ENCODE results near the gene LCLAT1. TPM values are rescaled to one million over a fixed set of nuclear protein-coding genes. Genes with fewer than 3 reads are reported as not detected.

The LCLAT1 gene
- total RNA-seq, 2 donors from 2014 or later, result 30.2 to 34.2 TPM

GRCh38 chr2:30519796-30520195 is 72.8 kb downstream of the LCLAT1 start:
- Mint-ChIP-seq H3K4me3 (no peak overlapping the region), H3K27me3 (ENCODE audit: insufficient read depth) (no peaks in the 10 kb centered on the region), H3K27ac (no peak overlapping the region), H3K36me3 (ENCODE audit: low read depth) (peaks cover 30% of the 10 kb centered on the region), H3K4me1 (peaks cover 41% of the 10 kb centered on the region), H3K9me3 (peaks cover 22% of the 10 kb centered on the region)
- DNase-seq, result no peak
- Histone ChIP-seq H3K4me3 (ENCODE audit: low read length) (peak overlapping the region; percentile 40), H3K36me3 (ENCODE audit: control insufficient read depth, insufficient read depth, low read length) (peaks cover 18% of the 10 kb centered on the region), H3K27me3 (ENCODE audit: control insufficient read depth, insufficient read depth, low read length, poor library complexity, severe bottlenecking) (no peaks in the 10 kb centered on the region), H3K9me3 (ENCODE audit: control insufficient read depth, low read length) (peaks cover 23% of the 10 kb centered on the region), H3K27ac (ENCODE audit: low read depth, low read length) (no peak overlapping the region), H3K9ac (ENCODE audit: extremely low read depth, low read length, poor library complexity, severe bottlenecking) (no peak overlapping the region), H3K4me1 (ENCODE audit: control insufficient read depth, insufficient read depth, low read length) (peaks cover 1% of the 10 kb centered on the region)
- TF ChIP-seq CTCF (conservative IDR thresholded peaks at IDR 0.05), result no peak
- 92 to 93% methylated on average over 16 of the region's 16 CpGs for WGBS, 2 experiments (ENCODE audit: insufficient coverage in 1 of 2, insufficient read length in 1 of 2)

GRCh38 chr2:30522421-30522820 is 75.4 kb downstream of the LCLAT1 start:
- Histone ChIP-seq H3K4me3 (ENCODE audit: low read length) (no peak overlapping the region), H3K9me3 (ENCODE audit: control insufficient read depth, low read length) (peaks cover 34% of the 10 kb centered on the region), H3K9ac (ENCODE audit: extremely low read depth, low read length, poor library complexity, severe bottlenecking) (no peak overlapping the region), H3K36me3 (ENCODE audit: control insufficient read depth, insufficient read depth, low read length) (peaks cover 30% of the 10 kb centered on the region), H3K4me1 (ENCODE audit: control insufficient read depth, insufficient read depth, low read length) (no peaks in the 10 kb centered on the region), H3K27me3 (ENCODE audit: control insufficient read depth, insufficient read depth, low read length, poor library complexity, severe bottlenecking) (no peaks in the 10 kb centered on the region), H3K27ac (ENCODE audit: low read depth, low read length) (no peak overlapping the region)
- Mint-ChIP-seq H3K27ac (no peak overlapping the region), H3K4me3 (no peak overlapping the region), H3K27me3 (ENCODE audit: insufficient read depth) (no peaks in the 10 kb centered on the region), H3K9me3 (peaks cover 22% of the 10 kb centered on the region), H3K4me1 (peaks cover 24% of the 10 kb centered on the region), H3K36me3 (ENCODE audit: low read depth) (peaks cover 39% of the 10 kb centered on the region)
- 88 to 100% methylated on average over 2 of the region's 2 CpGs for WGBS, 2 experiments (ENCODE audit: insufficient coverage in 1 of 2, insufficient read length in 1 of 2)
- TF ChIP-seq CTCF (conservative IDR thresholded peaks at IDR 0.05), result no peak
- no peak for DNase-seq

GRCh38 chr2:30527411-30527810 is 80.4 kb downstream of the LCLAT1 start:
- Mint-ChIP-seq H3K9me3 (no peaks in the 10 kb centered on the region), H3K4me1 (peaks cover 13% of the 10 kb centered on the region), H3K36me3 (ENCODE audit: low read depth) (peaks cover 11% of the 10 kb centered on the region), H3K27me3 (ENCODE audit: insufficient read depth) (no peaks in the 10 kb centered on the region), H3K4me3 (no peak overlapping the region), H3K27ac (no peak overlapping the region)
- no peak for DNase-seq
- WGBS, 2 experiments (ENCODE audit: insufficient coverage in 1 of 2, insufficient read length in 1 of 2), result 98 to 100% methylated on average over 2 of the region's 2 CpGs
- no peak overlapping the region for H3K4me3 ChIP-seq (ENCODE audit: low read length)
- no peak for TF ChIP-seq CTCF (conservative IDR thresholded peaks at IDR 0.05)
- H3K9me3 ChIP-seq (ENCODE audit: control insufficient read depth, low read length), result peaks cover 12% of the 10 kb centered on the region
- no peak overlapping the region for H3K27ac ChIP-seq (ENCODE audit: low read depth, low read length)
- H3K36me3 ChIP-seq (ENCODE audit: control insufficient read depth, insufficient read depth, low read length), result peaks cover 12% of the 10 kb centered on the region
- H3K9ac ChIP-seq (ENCODE audit: extremely low read depth, low read length, poor library complexity, severe bottlenecking), result no peak overlapping the region
- H3K4me1 ChIP-seq (ENCODE audit: control insufficient read depth, insufficient read depth, low read length), result no peaks in the 10 kb centered on the region
- no peaks in the 10 kb centered on the region for H3K27me3 ChIP-seq (ENCODE audit: control insufficient read depth, insufficient read depth, low read length, poor library complexity, severe bottlenecking)

All from endodermal cell (in vitro differentiated cells).